ENCODE data around the gene SNX30. TPM values are rescaled to one million over a fixed set of nuclear protein-coding genes. Genes with fewer than 3 reads are reported as not detected.
A peak's percentile ranks its signal among the peaks of the same experiment; 100 is the strongest.

SNX30 gene
- total RNA-seq, 4 donors from 2014 or later: 18.2 to 46.4 (median 26.2) TPM

DNA sequence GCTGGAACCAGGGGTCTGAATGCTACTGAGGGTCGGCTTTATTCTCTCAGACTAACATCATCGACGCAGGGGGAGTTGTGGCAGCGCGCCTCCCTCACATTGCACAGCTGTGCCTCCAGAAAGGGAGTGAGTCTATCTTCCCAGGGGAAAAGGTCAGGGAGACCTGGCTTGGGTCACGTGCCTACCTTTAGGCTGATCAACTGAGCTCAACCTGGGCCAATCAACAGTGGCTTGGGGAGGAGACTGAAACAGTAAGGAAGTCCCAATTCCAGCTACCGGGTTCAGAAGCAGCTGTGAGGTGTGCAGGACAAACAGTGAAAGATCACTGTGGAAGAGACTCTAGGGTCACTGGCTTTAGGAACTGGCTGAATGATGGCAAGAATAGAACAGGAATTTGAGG is 14.3 kb downstream of the SNX30 start:
- Histone ChIP-seq H3K9me3 (no peaks in the 10 kb centered on the region), H3K4me3 (no peak overlapping the region), H3K27ac (peak overlapping the region in 1 of 4 donors; percentile 59), H3K36me3 (no peaks in the 10 kb centered on the region), H3K4me1 (peaks cover 0 to 7% (median 0%) of the 10 kb centered on the region in 4 donors), H3K27me3 (no peaks in the 10 kb centered on the region)
- TF ChIP-seq, protein P1, sequence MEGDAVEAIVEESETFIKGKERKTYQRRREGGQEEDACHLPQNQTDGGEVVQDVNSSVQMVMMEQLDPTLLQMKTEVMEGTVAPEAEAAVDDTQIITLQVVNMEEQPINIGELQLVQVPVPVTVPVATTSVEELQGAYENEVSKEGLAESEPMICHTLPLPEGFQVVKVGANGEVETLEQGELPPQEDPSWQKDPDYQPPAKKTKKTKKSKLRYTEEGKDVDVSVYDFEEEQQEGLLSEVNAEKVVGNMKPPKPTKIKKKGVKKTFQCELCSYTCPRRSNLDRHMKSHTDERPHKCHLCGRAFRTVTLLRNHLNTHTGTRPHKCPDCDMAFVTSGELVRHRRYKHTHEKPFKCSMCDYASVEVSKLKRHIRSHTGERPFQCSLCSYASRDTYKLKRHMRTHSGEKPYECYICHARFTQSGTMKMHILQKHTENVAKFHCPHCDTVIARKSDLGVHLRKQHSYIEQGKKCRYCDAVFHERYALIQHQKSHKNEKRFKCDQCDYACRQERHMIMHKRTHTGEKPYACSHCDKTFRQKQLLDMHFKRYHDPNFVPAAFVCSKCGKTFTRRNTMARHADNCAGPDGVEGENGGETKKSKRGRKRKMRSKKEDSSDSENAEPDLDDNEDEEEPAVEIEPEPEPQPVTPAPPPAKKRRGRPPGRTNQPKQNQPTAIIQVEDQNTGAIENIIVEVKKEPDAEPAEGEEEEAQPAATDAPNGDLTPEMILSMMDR (IDR thresholded peaks at IDR 0.05): no peak
- TF ChIP-seq POLR2A (IDR thresholded peaks at IDR 0.05): peak in 1 of 2 donors; percentile 18
- peak in 2 of 3 donors; percentile 69 to 77 for DNase-seq

DNA sequence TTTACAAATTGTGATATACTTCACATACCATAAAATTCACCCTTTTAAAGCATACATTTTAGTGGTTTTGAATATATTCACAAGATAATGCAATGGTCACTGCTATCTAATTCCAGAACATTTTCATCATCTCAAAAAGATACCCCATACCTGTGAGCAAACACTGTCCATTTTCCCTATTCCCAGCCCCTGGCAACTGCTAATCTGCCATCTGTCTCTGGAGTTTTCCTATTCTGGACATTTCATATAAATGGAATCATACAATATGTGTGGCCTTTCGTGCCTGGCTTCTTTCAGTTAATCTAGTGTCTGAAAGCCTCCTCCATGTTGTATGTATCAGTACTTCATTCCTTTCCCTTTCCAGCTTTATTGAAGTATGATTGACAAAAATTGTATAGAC is 14.7 kb downstream of the SNX30 start:
- H3K27ac ChIP-seq: no peak overlapping the region
- peaks cover 0 to 7% (median 0%) of the 10 kb centered on the region in 4 donors for H3K4me1 ChIP-seq
- no peaks in the 10 kb centered on the region for H3K27me3 ChIP-seq
- no peaks in the 10 kb centered on the region for H3K9me3 ChIP-seq
- no peak for DNase-seq
- H3K36me3 ChIP-seq: no peaks in the 10 kb centered on the region
- TF ChIP-seq POLR2A (IDR thresholded peaks at IDR 0.05): no peak
- TF ChIP-seq, protein P1 (IDR thresholded peaks at IDR 0.05): no peak
- H3K4me3 ChIP-seq: no peak overlapping the region

DNA sequence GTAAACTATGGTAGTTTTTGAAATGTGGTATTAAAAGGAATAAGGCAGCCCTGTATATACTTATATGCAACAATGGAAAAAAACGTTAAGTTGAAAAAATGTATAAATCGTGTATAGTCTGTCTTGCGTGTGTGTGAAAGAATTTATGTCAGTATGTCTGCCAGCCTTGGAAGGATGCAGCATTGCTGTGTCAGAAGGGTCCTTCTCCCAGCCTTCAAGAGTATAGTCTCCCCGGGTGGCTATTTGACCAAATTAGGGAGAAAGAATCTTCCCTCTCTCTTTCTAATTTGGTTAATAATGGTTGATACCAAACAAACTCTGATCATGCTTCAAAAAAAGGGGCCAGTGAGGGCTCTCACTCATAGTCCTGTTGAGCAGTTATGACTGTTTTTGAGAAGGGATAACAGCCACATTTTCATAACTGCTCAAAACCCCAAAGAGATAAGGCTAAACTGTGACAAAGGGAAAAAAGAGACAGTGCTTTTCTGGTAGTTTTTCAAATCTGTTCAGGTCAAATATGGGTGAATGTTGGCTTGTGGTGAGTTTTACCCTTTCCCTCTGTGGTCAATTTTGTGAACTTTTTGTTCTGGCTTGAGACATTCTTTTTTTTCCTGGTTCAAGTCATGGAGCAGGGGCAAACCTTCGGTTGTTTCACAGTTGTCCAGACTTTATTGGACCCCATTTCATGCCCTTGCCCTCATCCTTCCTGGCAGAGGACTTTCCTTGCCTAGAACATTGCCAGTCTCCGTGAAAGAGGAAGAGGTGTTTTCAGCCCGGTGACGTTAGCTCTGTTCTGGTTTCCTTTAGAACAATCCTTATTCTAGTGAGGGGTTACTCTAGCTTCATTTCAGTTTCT is 21.0 kb downstream of the SNX30 start:
- Histone ChIP-seq H3K9me3 (no peaks in the 10 kb centered on the region), H3K27ac (peak overlapping the region in 1 of 4 donors; percentile 7), H3K36me3 (no peaks in the 10 kb centered on the region), H3K4me1 (peaks cover 0 to 7% (median 0%) of the 10 kb centered on the region in 4 donors), H3K27me3 (no peaks in the 10 kb centered on the region), H3K4me3 (no peak overlapping the region)
- DNase-seq: no peak
- TF ChIP-seq, protein P1 (IDR thresholded peaks at IDR 0.05): no peak
- TF ChIP-seq POLR2A (IDR thresholded peaks at IDR 0.05): no peak

DNA sequence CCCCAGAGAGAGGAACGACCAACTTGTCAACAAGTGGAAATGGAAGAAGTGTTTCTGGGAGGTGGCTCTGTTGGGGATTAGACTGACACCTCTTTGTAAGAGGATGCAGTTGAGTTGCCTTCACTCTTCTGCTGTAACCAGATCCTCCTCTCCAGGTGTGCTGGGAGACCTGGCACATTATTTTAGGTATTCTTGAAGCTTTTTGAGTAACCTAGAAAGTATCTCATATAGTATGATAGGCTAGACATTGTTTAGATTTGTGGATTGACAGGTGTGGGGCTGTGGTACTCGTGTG is 21.6 kb downstream of the SNX30 start:
- no peak for TF ChIP-seq POLR2A (IDR thresholded peaks at IDR 0.05)
- TF ChIP-seq, protein P1 (IDR thresholded peaks at IDR 0.05): no peak
- H3K4me3 ChIP-seq: no peak overlapping the region
- H3K36me3 ChIP-seq: no peaks in the 10 kb centered on the region
- no peaks in the 10 kb centered on the region for H3K27me3 ChIP-seq
- DNase-seq: no peak
- H3K27ac ChIP-seq: no peak overlapping the region
- peaks cover 0 to 7% (median 0%) of the 10 kb centered on the region in 4 donors for H3K4me1 ChIP-seq
- no peaks in the 10 kb centered on the region for H3K9me3 ChIP-seq

DNA sequence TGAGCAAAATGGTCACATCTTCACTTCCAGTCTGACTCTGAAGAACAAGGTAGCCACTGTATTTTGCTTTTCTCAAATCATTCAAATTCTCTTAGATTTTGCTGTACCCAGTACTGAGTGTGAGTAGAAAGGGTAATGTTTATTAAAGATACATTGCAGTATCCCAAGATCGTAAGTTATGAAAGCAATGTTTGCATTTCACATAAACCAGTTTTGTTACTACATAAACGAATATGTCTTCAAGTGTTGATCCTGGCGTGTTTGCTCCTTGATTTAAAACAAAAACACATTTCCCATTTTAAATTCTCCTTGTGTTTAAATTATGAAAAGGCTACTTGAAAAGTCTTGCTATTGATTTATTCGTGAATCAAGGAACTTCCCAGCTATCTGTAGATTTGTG is 22.0 kb downstream of the SNX30 start:
- Histone ChIP-seq H3K4me1 (peaks cover 0 to 7% (median 0%) of the 10 kb centered on the region in 4 donors), H3K27ac (no peak overlapping the region), H3K4me3 (no peak overlapping the region), H3K36me3 (no peaks in the 10 kb centered on the region), H3K27me3 (no peaks in the 10 kb centered on the region), H3K9me3 (no peaks in the 10 kb centered on the region)
- no peak for DNase-seq
- TF ChIP-seq, protein P1 (IDR thresholded peaks at IDR 0.05): no peak

Measured in Peyer's patch (tissue), 4 donors.